H1 (cell line): ENCODE measurements around the gene HMGB1. TPM values are rescaled to one million over a fixed set of nuclear protein-coding genes. Genes with fewer than 3 reads are reported as not detected.

Source experiments
- CEBPB ChIP-seq: IDR thresholded peaks from 2 replicates; pipeline ENCODE4 v1.6.1; 2012; ENCODE audit warnings: low read depth, low read length
- GTF2F1 ChIP-seq: IDR thresholded peaks from 2 replicates; pipeline ENCODE4 v1.6.1; 2012; ENCODE audit warnings: low read depth, low read length, improper control_type of control experiment, borderline replicate concordance
- POU5F1 ChIP-seq: IDR thresholded peaks from 2 replicates; pipeline ENCODE4 v1.6.1; 2011; ENCODE audit warnings: low read depth, mild to moderate bottlenecking, low read length, moderate library complexity
- polyA plus RNA-seq, 7 experiments: library from polyadenylated mRNA; depleted of rRNA in 3 of 7; stranded (reverse) in 5 of 7; unstranded in 2 of 7; fragments of >200 nt in 5 of 7; fragments of 200-250 nt in 2 of 7; gene quantifications; 1 replicate in 5 of 7; 2 replicates in 1 of 7; 4 replicates in 1 of 7; pipeline versions ENCODE4 v1.2.1 to v1.2.3, GENCODE V29; 2011 to 2013; ENCODE audit warnings: missing spikeins in 2 of 7, mixed read lengths in 2 of 7
- total RNA-seq: library from RNA; stranded (reverse); fragmentation: NEBNext Ultra II Directional; extraction: Animal tissue kit (Norgen Biotek cat#: 25700); gene quantifications from 2 replicates; pipeline ENCODE4 v1.2.1, GENCODE V29; 2021

HMGB1 gene
- total and polyA plus RNA-seq, 2 of the 8 experiments (the other 6 are each of a cell fraction or from before 2014, with no cell fraction given) = 123 to 776 TPM

GRCh38 chr13:30413842-30414241 is 51.9 kb downstream of the HMGB1 start (continued):
- no peak for TF ChIP-seq GTF2F1
- TF ChIP-seq CEBPB = no peak
- no peak for TF ChIP-seq POU5F1
